Measurements from ENCODE around the gene HEPN1.

The HEPN1 gene

GRCh38 chr11:124884869-124885479, 34.1 kb upstream of the HEPN1 start:
- DNase-seq (ENCODE audit: low spot score) = no peak

- DNase-seq (ENCODE audit: low spot score) = no peak
These were observed 32.6 kb upstream of the HEPN1 start for GRCh38 chr11:124886476-124886875.

- DNase-seq (ENCODE audit: low spot score) = no peak
These were observed 31.9 kb upstream of the HEPN1 start for GRCh38 chr11:124886978-124887666.

- no peak for DNase-seq (ENCODE audit: low spot score)
These were observed 31.4 kb upstream of the HEPN1 start for GRCh38 chr11:124887667-124888013.

GRCh38 chr11:124889191-124890091, 29.6 kb upstream of the HEPN1 start:
- DNase-seq (ENCODE audit: low spot score) = no peak

GRCh38 chr11:124890151-124890550, 28.9 kb upstream of the HEPN1 start:
- no peak for DNase-seq (ENCODE audit: low spot score)

GRCh38 chr11:124890683-124891372, 28.2 kb upstream of the HEPN1 start:
- no peak for DNase-seq (ENCODE audit: low spot score)

GRCh38 chr11:124891373-124891861, 27.6 kb upstream of the HEPN1 start:
- no peak for DNase-seq (ENCODE audit: low spot score)

GRCh38 chr11:124892146-124892545, 26.9 kb upstream of the HEPN1 start:
- DNase-seq (ENCODE audit: low spot score) = no peak

- DNase-seq (ENCODE audit: low spot score) = peak; percentile 62
These were observed 26.1 kb upstream of the HEPN1 start for GRCh38 chr11:124892750-124893454.

- DNase-seq (ENCODE audit: low spot score) = no peak
These were observed 25.2 kb upstream of the HEPN1 start for GRCh38 chr11:124893781-124894401.

- no peak for DNase-seq (ENCODE audit: low spot score)
These were observed 24.2 kb upstream of the HEPN1 start for GRCh38 chr11:124894606-124895430.

GRCh38 chr11:124895471-124895971, 23.5 kb upstream of the HEPN1 start:
- no peak for DNase-seq (ENCODE audit: low spot score)

GRCh38 chr11:124896071-124896750, 22.8 kb upstream of the HEPN1 start:
- DNase-seq (ENCODE audit: low spot score) = no peak

GRCh38 chr11:124896821-124897391, 22.1 kb upstream of the HEPN1 start:
- no peak for DNase-seq (ENCODE audit: low spot score)

GRCh38 chr11:124897674-124898262, 21.3 kb upstream of the HEPN1 start, which contains the start of gene ROBO4:
TSS of gene ROBO4 (minus strand) at chr11:124897865. CDS start at chr11:124897795, 70 bp downstream.
- no peak for DNase-seq (ENCODE audit: low spot score)

- no peak for DNase-seq (ENCODE audit: low spot score)
These were observed 20.8 kb upstream of the HEPN1 start for GRCh38 chr11:124898263-124898680.

GRCh38 chr11:124898711-124899110, 20.3 kb upstream of the HEPN1 start:
- peak; percentile 82 for DNase-seq (ENCODE audit: low spot score)
